Measurements from ENCODE around the gene SEMA4C.

SEMA4C gene

GRCh38 chr2:96881349-96882195 lies 11.7 kb upstream of the SEMA4C start:
- DNase-seq (ENCODE audit: low spot score): no peak

- DNase-seq (ENCODE audit: low spot score): no peak
These were observed 11.0 kb upstream of the SEMA4C start for GRCh38 chr2:96880891-96881273.

- no peak for DNase-seq (ENCODE audit: low spot score)
These were observed 9.7 kb upstream of the SEMA4C start for GRCh38 chr2:96879545-96880040.

GRCh38 chr2:96878796-96879544 lies 9.1 kb upstream of the SEMA4C start:
- DNase-seq (ENCODE audit: low spot score): no peak

- DNase-seq (ENCODE audit: low spot score): no peak
These were observed 8.3 kb upstream of the SEMA4C start for GRCh38 chr2:96878171-96878570.

GRCh38 chr2:96877631-96878092 lies 7.8 kb upstream of the SEMA4C start:
- DNase-seq (ENCODE audit: low spot score): no peak

GRCh38 chr2:96877042-96877451 lies 7.2 kb upstream of the SEMA4C start:
- no peak for DNase-seq (ENCODE audit: low spot score)

GRCh38 chr2:96876269-96877041 lies 6.6 kb upstream of the SEMA4C start:
- DNase-seq (ENCODE audit: low spot score): no peak

- no peak for DNase-seq (ENCODE audit: low spot score)
These were observed 5.8 kb upstream of the SEMA4C start for GRCh38 chr2:96875498-96876268.

GRCh38 chr2:96874198-96874831 lies 4.4 kb upstream of the SEMA4C start:
- DNase-seq (ENCODE audit: low spot score): no peak

- no peak for DNase-seq (ENCODE audit: low spot score)
These were observed 3.8 kb upstream of the SEMA4C start for GRCh38 chr2:96873651-96874096.

- no peak for DNase-seq (ENCODE audit: low spot score)
These were observed 2.9 kb upstream of the SEMA4C start for GRCh38 chr2:96872591-96873349.

GRCh38 chr2:96870626-96871255 lies 861 bp upstream of the SEMA4C start:
- no peak for DNase-seq (ENCODE audit: low spot score)

GRCh38 chr2:96869281-96869821 lies 529 bp downstream of the SEMA4C start:
- DNase-seq (ENCODE audit: low spot score): peak; percentile 93

- DNase-seq (ENCODE audit: low spot score): peak; percentile 97
These were observed 1.2 kb downstream of the SEMA4C start for GRCh38 chr2:96868555-96869280.

- no peak for DNase-seq (ENCODE audit: low spot score)
These were observed 1.9 kb downstream of the SEMA4C start for GRCh38 chr2:96867756-96868554.

- no peak for DNase-seq (ENCODE audit: low spot score)
These were observed 2.7 kb downstream of the SEMA4C start for GRCh38 chr2:96866986-96867755.

Measured in GM03348 (cell line).